HG02678 (cell line): Measurements from ENCODE around the gene ZYG11B.
"Not testable (repeated sequence)": the region's sequence is repeated elsewhere in the genome, so short reads cannot be mapped to it uniquely, and the experiment has no call there.

Source experiments
- ATAC-seq: cut with Tn5 transposase; IDR thresholded peaks from one replicate; pipeline ENCODE4 v1.9.1; 2021; ENCODE audit warnings: mild to moderate bottlenecking, moderate library complexity; ENCODE audit not compliant: unreplicated experiment

The ZYG11B gene

DNA sequence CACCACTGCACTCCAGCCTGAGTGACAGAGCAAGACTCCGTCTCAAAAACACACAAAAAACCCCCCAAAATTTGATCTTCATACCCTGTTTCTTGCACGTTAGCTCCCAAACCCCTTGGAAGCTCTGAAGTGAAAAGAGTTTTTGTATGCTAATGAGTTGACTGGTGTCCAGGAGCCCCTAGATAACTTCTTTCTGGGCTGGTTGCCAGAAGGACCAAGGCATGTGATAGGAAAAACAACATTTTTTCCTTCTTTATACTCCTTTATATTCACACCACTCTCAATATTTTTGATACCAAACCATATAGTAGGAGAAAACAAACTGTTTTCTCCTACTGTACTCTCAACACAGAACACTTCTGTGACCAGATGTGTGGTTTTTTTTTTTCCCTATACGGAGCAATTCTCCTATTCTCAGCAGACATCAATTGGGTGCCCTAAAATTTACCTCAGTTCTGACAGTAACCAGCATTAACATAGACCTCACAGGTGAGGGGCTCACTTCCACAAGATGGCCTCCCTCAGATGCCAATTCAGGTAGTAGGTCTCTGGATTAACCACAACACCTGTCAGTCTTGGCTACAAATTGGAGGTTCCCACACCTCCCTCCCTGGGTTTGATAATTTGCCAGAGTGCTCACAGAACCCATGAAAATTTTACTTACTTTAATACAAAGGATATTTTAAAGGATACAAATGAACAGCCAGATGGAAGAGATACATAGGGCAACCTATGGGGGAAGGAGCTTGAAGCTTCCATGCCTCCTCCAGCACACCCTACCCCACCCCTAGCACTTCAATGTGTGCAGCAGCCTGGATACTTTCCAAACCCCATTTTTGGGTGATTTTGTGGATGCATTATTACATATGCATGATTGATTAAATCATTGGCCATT is 25.6 kb downstream of the ZYG11B start:
- no peak for ATAC-seq

DNA sequence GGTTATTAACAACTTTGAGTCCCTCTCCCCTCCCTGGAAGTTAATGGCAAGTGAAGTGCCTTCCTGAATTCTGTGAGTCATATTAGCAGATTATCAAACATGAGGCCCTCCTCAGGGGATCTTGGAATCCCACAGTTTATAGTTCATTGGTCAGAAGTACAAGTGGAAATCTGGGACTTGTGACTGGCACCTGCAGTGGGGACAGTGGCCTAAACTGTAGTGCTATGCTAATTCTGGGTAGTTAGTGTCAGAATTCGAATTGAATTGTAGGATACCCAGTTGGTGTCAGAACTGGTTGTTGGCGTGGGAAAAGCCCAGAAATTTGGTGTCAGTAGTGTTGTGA is 26.2 kb downstream of the ZYG11B start:
- ATAC-seq, result no peak

DNA sequence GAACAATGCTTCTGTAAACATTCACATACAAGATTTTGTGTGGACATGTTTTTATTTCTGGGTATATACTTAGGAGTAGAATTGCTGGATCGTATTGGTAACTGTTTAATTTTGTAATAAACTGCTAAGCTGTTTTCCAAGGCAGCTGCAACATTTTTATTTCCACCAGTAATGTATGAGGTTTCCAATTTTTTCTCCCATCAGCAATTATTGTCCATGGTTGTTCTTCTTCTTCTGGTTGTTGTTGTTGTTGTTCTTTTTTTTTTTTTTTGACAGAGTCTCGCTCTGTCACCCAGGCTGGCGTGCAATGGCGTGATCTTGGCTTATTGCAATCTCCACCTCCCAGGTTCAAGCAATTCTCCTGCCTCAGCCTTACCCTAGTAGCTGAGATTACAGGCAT is 26.9 kb downstream of the ZYG11B start:
- no peak for ATAC-seq

DNA sequence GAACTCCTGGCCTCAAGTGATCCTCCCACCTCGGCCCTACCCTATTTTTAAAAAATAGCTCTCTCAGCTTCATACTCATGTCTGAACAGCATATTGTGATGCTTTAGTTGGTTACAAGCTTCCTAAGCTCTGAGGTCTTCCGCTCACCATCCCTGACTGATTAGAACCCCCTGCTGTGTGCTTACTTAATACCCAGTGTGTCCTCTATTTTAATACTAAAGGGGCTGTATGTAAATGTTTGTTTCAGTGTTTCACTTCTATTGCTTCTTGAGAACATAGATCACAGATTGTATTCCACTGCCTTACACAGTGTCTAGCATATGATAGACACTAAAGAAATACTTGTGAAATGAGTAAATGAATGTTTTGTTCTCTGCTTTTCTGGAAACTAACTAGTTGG is 29.8 kb downstream of the ZYG11B start:
- ATAC-seq, result no peak

- no peak for ATAC-seq
Measured at GRCh38 chr1:52759908-52760307, 33.7 kb downstream of the ZYG11B start.

DNA sequence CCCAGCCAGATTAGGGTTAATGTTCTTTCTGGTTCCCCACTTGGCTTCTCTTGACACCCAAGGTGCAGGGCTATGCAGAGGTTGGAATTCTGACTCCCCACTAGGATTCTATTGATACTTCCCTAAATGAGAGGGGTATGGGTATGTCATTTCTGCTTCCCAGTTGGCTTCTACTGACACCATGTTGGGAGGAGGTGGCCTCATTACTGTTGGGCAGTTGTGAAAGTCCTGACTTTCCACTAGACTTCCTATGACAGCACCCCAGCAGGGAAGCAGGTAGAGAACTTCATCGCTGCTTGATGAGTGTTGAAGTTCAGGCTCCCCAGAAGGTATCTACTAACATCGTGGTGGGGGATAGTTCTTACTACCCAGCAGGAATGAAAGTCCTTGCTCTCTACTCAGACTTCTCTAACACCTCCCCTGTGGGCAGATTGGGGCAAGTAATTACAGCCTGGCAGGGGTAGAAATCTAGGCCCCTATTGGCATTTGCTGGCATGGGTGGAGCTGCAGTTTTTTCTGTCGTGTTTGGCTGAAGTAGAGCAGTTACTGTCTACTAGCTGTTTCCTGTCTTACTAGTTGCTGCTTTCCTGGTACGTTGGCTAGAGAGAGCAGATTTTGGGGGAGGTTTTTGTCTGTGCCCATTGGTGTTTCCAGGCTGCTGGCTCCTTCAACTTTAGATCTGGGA is 41.5 kb downstream of the ZYG11B start:
- no peak for ATAC-seq

- ATAC-seq, result no peak
Measured at GRCh38 chr1:52769346-52770033, 43.2 kb downstream of the ZYG11B start.

DNA sequence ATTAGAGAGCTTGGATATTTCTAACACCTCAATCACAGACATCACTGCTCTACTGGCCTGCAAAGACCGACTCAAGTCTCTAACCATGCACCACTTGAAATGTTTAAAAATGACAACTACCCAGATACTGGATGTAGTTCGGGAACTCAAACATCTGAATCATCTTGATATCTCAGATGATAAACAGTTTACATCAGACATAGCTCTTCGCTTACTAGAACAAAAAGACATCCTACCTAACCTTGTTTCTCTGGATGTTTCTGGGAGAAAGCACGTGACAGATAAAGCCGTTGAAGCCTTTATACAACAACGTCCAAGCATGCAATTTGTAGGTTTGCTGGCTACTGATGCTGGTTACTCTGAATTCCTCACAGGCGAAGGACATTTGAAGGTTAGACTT is 45.1 kb downstream of the ZYG11B start:
- ATAC-seq, result no peak

DNA sequence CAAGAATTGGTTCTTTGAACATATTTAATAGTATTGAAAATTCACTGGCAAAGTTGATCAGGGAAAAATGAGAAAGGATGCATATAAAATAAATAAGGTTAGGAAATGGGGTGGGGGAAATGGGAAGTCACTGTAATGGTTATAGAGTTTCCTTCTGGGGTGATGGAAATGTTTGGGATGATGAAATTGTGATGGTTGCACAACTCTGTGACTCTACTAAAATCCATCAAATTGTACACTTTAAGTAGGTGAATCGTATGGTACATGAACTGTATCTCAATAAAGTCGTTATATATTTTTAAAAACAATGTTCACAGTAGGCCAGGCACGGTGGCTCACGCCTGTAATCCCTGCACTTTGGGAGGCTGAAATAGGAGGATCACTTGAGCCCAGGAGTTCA is 59.9 kb downstream of the ZYG11B start:
- ATAC-seq, result no peak

DNA sequence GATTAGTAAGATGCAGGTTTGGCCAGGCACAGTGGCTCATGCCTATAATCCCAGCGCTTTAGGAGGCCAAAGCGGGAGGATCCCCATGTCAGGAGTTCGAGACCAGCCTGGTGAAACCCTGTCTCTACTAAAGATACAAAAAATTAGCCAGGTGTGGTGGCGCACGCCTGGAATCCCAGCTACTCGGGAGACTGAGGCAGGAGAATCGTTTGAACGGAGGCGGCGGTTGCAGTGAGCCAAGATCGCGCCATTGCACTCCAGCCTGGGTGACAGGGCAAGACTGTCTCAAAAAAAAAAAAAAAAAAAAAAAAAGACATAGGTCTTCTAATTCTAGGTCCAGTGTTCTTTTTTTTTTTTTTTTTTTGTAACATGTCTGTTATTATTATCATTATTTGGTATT is 64.2 kb downstream of the ZYG11B start:
- not testable (repeated sequence) for ATAC-seq

DNA sequence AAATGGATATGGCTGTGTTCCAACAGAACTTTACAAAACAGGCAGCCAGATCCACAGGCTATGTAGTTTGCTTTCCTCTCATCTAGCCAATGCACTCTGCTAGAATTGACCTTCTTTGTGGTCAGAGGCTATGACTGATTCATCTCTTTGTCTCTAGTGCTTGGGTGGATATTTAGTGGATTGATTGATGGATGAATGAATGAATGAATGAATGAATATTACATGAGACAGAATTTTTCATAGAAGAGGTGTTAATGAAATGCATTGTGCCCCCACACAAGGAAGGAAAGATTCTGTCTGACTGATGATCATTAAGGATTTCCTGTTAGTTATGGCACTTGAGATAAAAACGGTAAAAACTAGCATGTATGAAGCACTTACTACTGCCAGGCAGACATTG is 65.8 kb downstream of the ZYG11B start:
- no peak for ATAC-seq

DNA sequence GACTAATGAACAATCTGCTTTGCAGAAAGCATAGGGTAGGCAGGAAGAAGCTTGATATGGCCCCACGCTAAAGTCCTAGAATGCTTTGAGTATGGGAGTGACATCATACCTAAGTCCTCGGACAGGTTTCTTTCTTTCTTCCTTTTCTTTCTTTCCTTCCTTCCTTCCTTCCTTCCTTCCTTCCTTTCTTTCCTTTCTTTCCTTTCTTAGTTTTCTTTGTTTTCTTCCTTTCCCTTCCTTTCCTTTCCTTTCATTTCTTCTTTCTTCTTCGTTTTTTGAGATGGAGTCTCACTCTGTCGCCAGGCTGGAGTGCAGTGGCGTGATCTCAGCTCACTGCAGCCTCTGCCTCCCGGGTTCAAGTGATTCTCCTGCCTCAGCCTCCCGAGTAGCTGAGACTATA is 67.5 kb downstream of the ZYG11B start:
- ATAC-seq, result not testable (repeated sequence)

DNA sequence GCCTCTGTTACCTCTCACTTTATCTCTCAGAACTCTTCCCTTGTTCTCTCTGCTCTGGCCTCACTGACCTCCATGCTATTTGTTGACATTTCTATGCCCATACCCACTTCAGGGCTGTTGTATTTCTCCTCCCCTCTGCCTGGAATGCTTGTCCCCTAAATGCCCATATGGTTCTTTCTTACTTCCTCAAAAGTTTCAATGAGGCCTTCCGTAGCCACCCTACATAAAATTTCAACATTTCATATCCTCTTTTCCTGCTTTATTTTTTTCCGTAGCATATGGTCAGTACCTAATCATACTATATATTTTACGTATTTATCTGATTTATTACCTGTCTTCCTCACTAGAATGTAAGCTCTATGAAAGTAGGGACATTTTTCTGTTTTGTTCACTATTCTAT is 69.2 kb downstream of the ZYG11B start:
- no peak for ATAC-seq

DNA sequence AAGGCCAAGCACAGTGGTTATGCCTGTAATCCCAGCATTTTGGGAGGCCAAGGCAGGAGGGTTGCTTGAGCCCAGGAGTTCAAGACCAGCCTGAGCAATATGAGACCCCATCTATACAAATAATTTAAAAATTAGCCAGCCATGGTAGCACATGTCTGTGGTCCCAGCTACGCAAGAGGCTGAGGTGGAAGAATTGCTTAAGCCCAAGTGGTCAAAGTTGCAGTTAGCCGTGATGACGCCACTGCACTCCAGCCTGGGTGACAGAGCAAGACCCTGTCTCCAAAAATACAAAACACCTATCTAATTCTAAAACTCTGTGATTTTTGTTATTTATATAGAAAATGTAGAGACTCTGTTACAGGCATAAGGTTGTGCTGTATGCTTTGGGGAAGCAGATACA is 72.1 kb downstream of the ZYG11B start:
- no peak for ATAC-seq

GRCh38 chr1:52801011-52801410 is 74.8 kb downstream of the ZYG11B start:
- ATAC-seq, result no peak

DNA sequence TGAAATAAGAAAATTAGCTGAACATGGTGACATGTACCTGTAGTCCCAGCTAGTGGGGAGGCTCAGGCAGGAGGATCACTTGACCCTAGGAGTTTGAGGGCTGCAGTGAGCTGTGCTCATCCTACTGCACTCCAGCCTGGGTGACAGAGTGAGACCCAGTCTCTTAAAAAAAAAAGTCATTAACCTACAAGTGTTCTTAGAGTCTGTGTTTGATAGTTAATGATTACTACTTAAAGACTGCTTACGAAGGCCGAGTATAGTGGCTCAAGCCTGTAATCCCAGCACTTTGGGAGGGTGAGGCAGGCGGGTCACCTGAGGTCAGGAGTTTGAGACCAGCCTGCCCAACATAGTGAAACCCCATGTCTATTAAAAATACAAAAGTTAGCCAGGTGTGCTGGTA is 77.8 kb downstream of the ZYG11B start:
- ATAC-seq, result not testable (repeated sequence)

GRCh38 chr1:52814465-52814864 is 88.2 kb downstream of the ZYG11B start:
- ATAC-seq, result no peak

GRCh38 chr1:52820830-52821229 is 94.6 kb downstream of the ZYG11B start:
- ATAC-seq, result not testable (repeated sequence)

GRCh38 chr1:52825868-52826267 is 99.6 kb downstream of the ZYG11B start:
- ATAC-seq, result no peak

DNA sequence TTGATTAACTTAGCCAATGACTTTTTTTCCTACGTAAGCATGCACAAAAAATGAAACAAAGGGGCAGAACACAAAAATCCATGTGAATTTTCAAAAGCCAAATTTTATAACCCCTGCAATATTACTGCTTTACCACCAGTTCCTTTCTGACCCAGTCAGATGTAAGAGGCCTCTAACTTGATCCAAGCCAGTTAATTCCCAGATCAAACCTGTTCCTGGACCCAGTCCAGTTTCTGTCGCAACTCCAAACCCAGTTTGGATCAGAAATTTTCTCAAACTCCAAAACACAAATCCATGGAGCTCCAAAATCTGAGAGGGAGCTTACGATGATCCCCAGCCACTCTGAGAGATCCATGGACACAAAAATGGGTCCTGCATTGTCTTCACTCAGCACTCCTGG is 108.5 kb downstream of the ZYG11B start:
- no peak for ATAC-seq

- ATAC-seq, result no peak
Measured at GRCh38 chr1:52836035-52836434, 109.8 kb downstream of the ZYG11B start.

DNA sequence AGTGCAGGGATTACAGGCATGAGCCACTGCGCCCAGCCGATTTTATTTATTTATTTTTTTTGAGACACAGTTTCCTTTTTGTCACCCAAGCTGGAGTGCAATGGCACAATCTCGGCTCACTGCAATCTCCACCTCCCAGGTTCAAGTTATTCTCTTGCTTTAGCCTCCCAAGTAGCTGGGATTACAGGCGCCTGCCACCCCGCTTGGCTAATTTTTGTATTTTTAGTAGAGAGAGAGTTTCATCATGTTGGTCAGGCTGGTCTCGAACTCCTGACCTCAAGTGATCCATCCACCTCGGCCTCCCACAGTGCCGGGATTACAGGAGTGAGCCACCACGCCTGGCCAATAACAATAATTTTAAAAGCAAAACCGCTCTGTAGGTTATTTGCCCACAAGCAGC is 112.9 kb downstream of the ZYG11B start:
- ATAC-seq, result not testable (repeated sequence)
